GM12873 (cell line): ENCODE measurements around the gene RGS3.

ENCODE experiments used
- CTCF ChIP-seq: IDR thresholded peaks from 2 replicates; pipeline ENCODE4 v1.5.1; 2012; ENCODE audit warnings: low read depth, mild to moderate bottlenecking, moderate library complexity, low read length, control low read depth; ENCODE audit not compliant: insufficient read depth; ENCODE audit errors: missing control alignments

Gene RGS3

GRCh38 chr9:113546566-113546965, 83.0 kb downstream of the RGS3 start:
- no peak for TF ChIP-seq CTCF

GRCh38 chr9:113547501-113547900, 84.0 kb downstream of the RGS3 start:
- no peak for TF ChIP-seq CTCF

- no peak for TF ChIP-seq CTCF
Measured at GRCh38 chr9:113548221-113549041, 84.9 kb downstream of the RGS3 start.

GRCh38 chr9:113556877-113557593, 93.5 kb downstream of the RGS3 start:
- no peak for TF ChIP-seq CTCF

- TF ChIP-seq CTCF, result no peak
Measured at GRCh38 chr9:113558632-113559502, 95.3 kb downstream of the RGS3 start.

GRCh38 chr9:113559834-113560800, 96.6 kb downstream of the RGS3 start:
- TF ChIP-seq CTCF, result no peak
